PC-9 (cell line): ENCODE data around the gene LRRC27.

ENCODE experiments used
- CTCF ChIP-seq: fragments of 200-600 bp; sonication (generic); conservative IDR thresholded peaks from 2 replicates; pipeline ENCODE4 v1.6.1; 2017; ENCODE audit warnings: mixed run types, antibody characterized with exemption, mild to moderate bottlenecking, moderate library complexity
- EZH2 ChIP-seq: fragments of 200-600 bp; sonication (generic); IDR thresholded peaks from 2 replicates; pipeline ENCODE4 v1.8.0; 2017; ENCODE audit warnings: antibody characterized with exemption, low read depth

- no peak for TF ChIP-seq CTCF
- no peak for TF ChIP-seq EZH2
These were observed 83.3 kb downstream of the LRRC27 start for GRCh38 chr10:132415255-132415654.
